ENCODE measurements around the gene USP21.

GRCh38 chr1:161172776-161173376 is 13.6 kb downstream of the USP21 start:
- TF ChIP-seq, protein P1, sequence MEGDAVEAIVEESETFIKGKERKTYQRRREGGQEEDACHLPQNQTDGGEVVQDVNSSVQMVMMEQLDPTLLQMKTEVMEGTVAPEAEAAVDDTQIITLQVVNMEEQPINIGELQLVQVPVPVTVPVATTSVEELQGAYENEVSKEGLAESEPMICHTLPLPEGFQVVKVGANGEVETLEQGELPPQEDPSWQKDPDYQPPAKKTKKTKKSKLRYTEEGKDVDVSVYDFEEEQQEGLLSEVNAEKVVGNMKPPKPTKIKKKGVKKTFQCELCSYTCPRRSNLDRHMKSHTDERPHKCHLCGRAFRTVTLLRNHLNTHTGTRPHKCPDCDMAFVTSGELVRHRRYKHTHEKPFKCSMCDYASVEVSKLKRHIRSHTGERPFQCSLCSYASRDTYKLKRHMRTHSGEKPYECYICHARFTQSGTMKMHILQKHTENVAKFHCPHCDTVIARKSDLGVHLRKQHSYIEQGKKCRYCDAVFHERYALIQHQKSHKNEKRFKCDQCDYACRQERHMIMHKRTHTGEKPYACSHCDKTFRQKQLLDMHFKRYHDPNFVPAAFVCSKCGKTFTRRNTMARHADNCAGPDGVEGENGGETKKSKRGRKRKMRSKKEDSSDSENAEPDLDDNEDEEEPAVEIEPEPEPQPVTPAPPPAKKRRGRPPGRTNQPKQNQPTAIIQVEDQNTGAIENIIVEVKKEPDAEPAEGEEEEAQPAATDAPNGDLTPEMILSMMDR (IDR thresholded peaks at IDR 0.05), result no peak
- TF ChIP-seq HOXA7 (CRISPR knock-in tag; IDR thresholded peaks at IDR 0.05), result no peak
